Measurements from ENCODE around the gene CNTN5. TPM values are rescaled to one million over a fixed set of nuclear protein-coding genes. Genes with fewer than 3 reads are reported as not detected.

Gene CNTN5
- total RNA-seq, 1 experiment from 2014 or later = 0.17 TPM

DNA sequence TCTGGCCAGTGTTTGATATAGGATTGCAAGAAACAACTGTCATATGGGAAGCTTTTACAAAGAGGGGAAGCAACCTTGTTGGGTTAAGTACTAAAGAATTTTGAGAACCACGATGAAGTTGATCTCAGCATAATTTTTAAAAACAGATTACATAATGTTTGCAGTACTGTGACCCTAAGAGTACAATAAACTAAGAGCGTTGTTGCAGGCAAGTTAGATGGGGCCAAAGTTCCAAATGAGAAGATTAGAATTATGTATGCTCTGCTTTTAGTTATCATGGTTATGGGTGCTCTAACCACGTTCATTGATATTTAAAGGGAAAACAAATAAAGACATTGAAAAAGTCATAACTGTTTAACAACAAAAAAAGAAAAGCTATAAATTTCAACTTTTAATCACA is 177.5 kb downstream of the CNTN5 start:
- DNase-seq = no peak
- Histone ChIP-seq H3K36me3 (replicated peaks; ENCODE audit: control insufficient read depth, insufficient read depth, low read length) (no peaks in the 10 kb centered on the region), H3K4me3 (ENCODE audit: insufficient read depth, low read depth, low read length) (no peak overlapping the region), H3K27me3 (ENCODE audit: control insufficient read depth, insufficient read depth, low read length) (no peaks in the 10 kb centered on the region)

DNA sequence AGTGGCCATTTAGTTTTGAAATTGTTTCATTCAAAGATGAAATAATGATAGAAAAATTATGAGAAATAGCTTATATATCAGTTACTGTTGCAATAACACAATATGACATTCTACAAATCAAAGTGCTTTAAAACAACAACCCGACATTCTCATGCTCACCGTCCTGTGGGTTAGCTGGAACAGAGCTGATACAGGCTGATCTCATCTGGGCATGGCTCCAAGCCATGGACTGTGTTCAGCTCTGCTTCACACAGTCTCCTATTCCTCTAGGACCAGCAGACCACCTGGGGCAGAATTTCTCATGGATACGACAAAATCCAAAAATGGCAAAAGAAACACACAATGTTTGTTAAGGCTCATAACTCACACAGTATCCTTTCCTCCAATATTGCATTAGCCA is 178.6 kb downstream of the CNTN5 start:
- Histone ChIP-seq H3K36me3 (replicated peaks; ENCODE audit: control insufficient read depth, insufficient read depth, low read length) (no peaks in the 10 kb centered on the region), H3K4me3 (ENCODE audit: insufficient read depth, low read depth, low read length) (no peak overlapping the region), H3K27me3 (ENCODE audit: control insufficient read depth, insufficient read depth, low read length) (no peaks in the 10 kb centered on the region)
- no peak for DNase-seq

DNA sequence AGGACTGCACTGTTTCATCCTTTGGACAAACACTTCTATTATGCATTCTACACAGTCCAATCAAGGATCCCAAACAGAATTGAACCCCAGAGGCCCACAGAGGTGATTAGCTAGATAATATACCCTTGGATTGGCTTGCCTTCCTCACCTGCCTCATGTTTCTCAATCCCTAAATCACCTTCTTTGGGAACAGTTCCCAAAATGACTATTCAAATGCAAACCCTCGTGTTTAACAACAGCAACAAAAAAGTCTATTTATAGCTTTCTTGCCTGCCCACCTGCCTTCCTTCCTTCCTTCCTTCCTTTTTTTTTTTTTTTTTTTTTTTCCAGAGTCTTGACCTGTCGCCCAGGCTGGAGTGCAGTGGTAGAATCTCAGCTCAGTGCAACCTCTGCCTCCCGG is 180.0 kb downstream of the CNTN5 start:
- Histone ChIP-seq H3K36me3 (replicated peaks; ENCODE audit: control insufficient read depth, insufficient read depth, low read length) (no peaks in the 10 kb centered on the region), H3K4me3 (ENCODE audit: insufficient read depth, low read depth, low read length) (no peak overlapping the region), H3K27me3 (ENCODE audit: control insufficient read depth, insufficient read depth, low read length) (no peaks in the 10 kb centered on the region)
- DNase-seq = no peak

DNA sequence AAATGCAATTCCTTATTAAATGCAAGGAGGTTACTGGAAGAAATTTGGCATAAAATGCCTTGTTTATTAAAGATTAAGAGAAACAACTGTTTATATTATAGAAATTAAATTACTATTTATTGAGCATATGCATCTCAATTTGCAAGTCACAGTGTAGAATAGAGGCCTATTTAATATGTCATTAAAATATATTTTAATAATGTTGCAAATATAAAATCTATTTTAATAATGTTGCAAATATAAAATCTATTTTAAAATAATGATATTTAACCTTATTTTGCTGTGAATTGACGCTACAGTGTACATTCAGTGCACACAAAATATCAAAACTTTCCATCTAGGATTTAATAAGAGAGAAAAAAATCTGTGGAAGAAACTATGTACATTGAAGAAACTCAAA is 188.1 kb downstream of the CNTN5 start:
- no peaks in the 10 kb centered on the region for H3K27me3 ChIP-seq (ENCODE audit: control insufficient read depth, insufficient read depth, low read length)
- DNase-seq = no peak

DNA sequence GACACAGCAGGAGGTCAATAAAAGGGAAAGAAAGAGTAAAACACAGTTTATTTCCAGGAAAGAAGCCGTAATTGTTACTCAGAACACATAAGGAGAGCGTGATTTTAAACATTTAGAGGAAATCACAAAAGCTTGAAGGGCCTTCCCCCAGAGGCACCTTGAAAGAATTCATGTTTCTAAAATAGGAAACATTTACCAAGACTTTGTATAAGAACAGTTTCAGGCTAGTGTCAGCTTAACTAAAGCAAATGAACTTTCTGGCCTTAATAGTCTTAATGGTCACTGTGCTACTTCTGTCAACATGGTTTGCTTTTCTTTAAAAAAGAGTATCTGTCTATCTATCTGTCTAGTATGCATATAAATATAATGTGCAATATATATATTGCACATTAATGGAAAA is 208.8 kb downstream of the CNTN5 start:
- no peaks in the 10 kb centered on the region for H3K27me3 ChIP-seq (ENCODE audit: control insufficient read depth, insufficient read depth, low read length)
- no peak overlapping the region for H3K4me3 ChIP-seq (ENCODE audit: insufficient read depth, low read depth, low read length)
- no peaks in the 10 kb centered on the region for H3K36me3 ChIP-seq (replicated peaks; ENCODE audit: control insufficient read depth, insufficient read depth, low read length)
- no peak for DNase-seq

More for the DNA sequence above, 188.1 kb downstream of the CNTN5 start:
- Histone ChIP-seq H3K4me3 (ENCODE audit: insufficient read depth, low read depth, low read length) (no peak overlapping the region), H3K36me3 (replicated peaks; ENCODE audit: control insufficient read depth, insufficient read depth, low read length) (no peaks in the 10 kb centered on the region)

DNA sequence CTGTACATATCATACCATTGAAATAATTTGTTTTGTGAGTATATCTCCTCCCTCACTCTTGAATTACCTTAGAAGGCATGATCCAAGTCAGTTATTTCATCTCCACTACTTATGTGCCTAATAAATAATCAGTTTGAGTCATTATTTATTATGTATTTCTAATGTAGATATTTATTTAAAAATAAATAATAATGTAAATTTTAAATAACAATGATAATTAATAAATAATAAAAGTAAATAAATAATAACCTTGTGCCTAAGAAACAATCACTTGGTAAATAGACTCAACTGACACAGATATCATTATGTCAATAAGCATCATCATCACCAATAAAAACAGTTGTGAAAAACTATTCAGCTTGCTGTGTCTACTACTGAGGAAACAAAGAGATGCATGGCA is 213.8 kb downstream of the CNTN5 start:
- Histone ChIP-seq H3K27me3 (ENCODE audit: control insufficient read depth, insufficient read depth, low read length) (no peaks in the 10 kb centered on the region), H3K36me3 (replicated peaks; ENCODE audit: control insufficient read depth, insufficient read depth, low read length) (no peaks in the 10 kb centered on the region), H3K4me3 (ENCODE audit: insufficient read depth, low read depth, low read length) (no peak overlapping the region)
- no peak for DNase-seq

DNA sequence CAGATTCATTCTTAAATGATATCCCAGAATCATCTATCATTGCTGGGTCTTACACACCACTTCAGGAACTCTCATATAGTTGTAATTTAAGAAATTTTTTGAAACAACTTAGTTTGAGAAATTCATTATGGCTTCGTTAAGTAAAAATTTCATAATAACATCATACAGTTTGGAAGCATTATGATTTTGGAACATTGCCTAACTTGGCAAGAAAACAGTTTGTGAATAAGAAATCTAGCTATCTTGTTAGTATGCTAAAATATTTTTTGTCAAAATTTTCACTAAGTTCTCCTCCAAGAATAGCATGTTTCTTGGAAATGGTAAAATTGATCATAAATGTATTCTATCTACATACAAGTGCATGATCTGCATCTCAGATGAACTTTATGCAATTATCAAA is 217.7 kb downstream of the CNTN5 start:
- Histone ChIP-seq H3K27me3 (ENCODE audit: control insufficient read depth, insufficient read depth, low read length) (no peaks in the 10 kb centered on the region), H3K4me3 (ENCODE audit: insufficient read depth, low read depth, low read length) (no peak overlapping the region), H3K36me3 (replicated peaks; ENCODE audit: control insufficient read depth, insufficient read depth, low read length) (no peaks in the 10 kb centered on the region)
- no peak for DNase-seq

DNA sequence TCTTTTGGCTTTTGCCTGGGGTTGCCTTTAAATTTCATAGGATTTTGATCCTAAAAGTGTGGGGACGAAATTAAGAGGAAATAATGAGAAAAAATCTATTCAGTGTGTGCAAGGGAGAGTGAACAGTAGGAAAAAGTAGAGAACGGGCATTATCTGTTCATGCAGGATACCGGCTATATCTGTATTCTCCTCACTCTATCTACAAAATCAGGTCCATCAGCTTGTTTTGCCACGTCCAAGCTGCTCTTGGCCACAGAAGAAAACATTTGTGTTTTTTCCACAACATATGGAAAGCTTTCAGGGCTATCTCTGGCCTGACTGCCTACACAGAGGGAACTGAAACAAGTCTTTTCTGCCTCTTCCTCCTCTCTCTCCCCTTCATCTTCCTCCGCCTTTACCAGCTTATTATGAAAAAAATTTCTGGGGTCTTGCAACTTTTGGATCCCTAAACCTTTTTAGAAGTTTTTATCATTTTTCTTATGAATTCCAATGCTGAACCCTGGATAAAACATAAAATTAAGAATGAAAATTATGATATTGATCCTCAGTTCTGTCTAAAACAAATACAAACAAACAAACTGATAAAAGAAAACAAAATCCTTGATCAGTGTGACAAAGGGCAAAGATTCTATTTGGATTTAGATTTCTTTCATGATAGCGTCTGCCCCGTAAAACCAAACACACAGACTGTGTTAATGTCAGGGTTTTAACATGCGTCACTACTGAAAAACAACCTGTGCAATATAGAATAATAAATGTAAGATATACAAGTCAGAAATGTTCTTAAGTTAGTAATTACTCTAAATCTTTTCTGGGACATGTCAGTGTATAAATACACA is 219.7 kb downstream of the CNTN5 start:
- H3K36me3 ChIP-seq (replicated peaks; ENCODE audit: control insufficient read depth, insufficient read depth, low read length) = no peaks in the 10 kb centered on the region
- DNase-seq = no peak
- no peak overlapping the region for H3K4me3 ChIP-seq (ENCODE audit: insufficient read depth, low read depth, low read length)
- H3K27me3 ChIP-seq (ENCODE audit: control insufficient read depth, insufficient read depth, low read length) = no peaks in the 10 kb centered on the region

DNA sequence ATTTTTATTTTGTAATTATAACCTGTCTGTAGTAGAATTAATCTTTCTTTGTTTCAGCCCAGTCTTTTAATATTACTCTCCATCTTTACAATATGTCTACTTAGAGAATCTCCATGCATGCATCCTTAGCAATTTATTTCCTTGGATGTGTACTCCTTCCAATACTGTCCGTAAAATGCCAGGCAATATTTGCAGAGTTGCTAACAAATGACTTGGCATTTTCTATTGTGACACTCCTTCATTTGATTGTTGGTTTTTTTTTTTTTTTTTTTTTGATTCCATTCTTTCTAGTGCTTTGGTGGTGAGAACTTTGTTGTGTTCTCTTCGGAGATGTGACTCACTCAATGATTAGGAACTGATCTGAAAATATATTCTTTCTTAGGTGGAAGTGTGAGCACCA is 220.3 kb downstream of the CNTN5 start:
- Histone ChIP-seq H3K36me3 (replicated peaks; ENCODE audit: control insufficient read depth, insufficient read depth, low read length) (no peaks in the 10 kb centered on the region), H3K27me3 (ENCODE audit: control insufficient read depth, insufficient read depth, low read length) (no peaks in the 10 kb centered on the region), H3K4me3 (ENCODE audit: insufficient read depth, low read depth, low read length) (no peak overlapping the region)
- no peak for DNase-seq

DNA sequence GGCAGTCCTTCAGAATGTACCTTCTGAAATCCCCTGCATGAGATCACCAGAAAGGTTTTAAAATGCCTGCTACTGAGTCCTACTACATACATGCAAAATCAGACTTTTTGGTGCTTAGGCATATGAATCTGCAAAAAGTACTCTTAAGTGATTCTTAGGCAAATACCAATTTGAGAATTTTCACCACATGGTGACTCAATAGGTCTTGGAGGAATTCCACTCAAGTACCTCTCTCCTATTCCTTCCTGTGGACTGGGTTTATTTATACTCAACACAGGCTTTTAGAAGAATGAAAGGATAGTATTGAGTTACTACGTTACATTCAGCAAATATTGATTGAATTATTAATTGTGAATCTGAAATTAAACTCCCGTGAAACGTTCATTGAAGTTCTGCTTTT is 223.9 kb downstream of the CNTN5 start:
- DNase-seq = no peak
- H3K27me3 ChIP-seq (ENCODE audit: control insufficient read depth, insufficient read depth, low read length) = no peaks in the 10 kb centered on the region
- no peak overlapping the region for H3K4me3 ChIP-seq (ENCODE audit: insufficient read depth, low read depth, low read length)
- no peaks in the 10 kb centered on the region for H3K36me3 ChIP-seq (replicated peaks; ENCODE audit: control insufficient read depth, insufficient read depth, low read length)

DNA sequence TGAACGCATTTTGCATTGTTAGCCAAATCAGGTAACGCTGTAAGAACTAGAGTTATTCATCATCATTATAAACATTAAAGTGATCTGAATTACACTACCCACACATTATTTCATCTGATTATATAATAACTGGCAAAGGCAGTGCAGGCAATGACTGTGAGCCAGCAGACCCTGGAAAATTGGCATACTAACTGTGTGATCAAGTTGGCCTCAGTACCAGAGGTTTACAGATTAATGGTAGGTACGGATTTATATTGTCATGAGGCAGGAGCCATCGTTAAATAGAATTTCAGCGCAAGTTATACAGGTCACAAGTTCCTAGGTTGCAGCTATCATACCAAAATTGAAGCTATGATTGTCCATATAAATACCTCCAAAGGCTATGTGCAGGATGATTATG is 225.4 kb downstream of the CNTN5 start:
- Histone ChIP-seq H3K36me3 (replicated peaks; ENCODE audit: control insufficient read depth, insufficient read depth, low read length) (no peaks in the 10 kb centered on the region), H3K4me3 (ENCODE audit: insufficient read depth, low read depth, low read length) (no peak overlapping the region), H3K27me3 (ENCODE audit: control insufficient read depth, insufficient read depth, low read length) (no peaks in the 10 kb centered on the region)
- no peak for DNase-seq

DNA sequence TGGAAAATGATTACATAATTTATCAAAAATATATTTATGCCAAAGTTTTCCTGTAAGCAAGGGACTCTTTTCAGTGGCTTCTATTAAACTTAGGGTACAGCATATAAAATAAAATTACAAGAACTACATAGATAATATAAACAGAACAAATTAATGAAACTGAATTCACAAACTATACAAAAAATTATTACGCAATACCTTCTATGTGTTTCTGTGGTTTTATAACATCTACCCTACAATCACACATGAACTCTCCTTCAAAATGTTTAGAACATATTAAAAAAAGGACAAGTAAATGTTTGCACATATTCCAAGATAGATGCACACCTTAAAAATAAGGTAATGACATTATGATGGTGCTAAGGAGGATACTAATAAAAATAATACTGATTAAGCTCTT is 235.9 kb downstream of the CNTN5 start:
- no peak overlapping the region for H3K4me3 ChIP-seq (ENCODE audit: insufficient read depth, low read depth, low read length)
- no peaks in the 10 kb centered on the region for H3K36me3 ChIP-seq (replicated peaks; ENCODE audit: control insufficient read depth, insufficient read depth, low read length)
- DNase-seq = no peak
- no peaks in the 10 kb centered on the region for H3K27me3 ChIP-seq (ENCODE audit: control insufficient read depth, insufficient read depth, low read length)

DNA sequence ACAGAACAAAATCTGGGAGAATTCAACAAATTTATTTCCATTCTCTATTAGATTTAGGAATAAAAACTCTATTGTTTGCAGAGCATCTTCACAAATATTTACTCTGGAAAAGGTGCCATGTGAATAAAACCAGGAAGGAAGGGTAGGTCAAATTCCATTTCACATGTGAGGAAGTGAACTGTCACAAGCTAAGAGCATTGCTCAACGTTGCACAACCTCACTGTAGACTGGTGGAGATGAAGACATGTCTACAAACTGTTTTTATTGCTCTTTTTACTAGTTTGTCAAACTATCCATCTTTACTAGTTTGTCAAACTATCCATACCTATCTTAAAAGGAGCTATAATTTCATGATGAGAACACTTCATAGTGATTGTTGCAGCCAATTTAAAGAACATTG is 236.4 kb downstream of the CNTN5 start:
- Histone ChIP-seq H3K4me3 (ENCODE audit: insufficient read depth, low read depth, low read length) (no peak overlapping the region), H3K36me3 (replicated peaks; ENCODE audit: control insufficient read depth, insufficient read depth, low read length) (no peaks in the 10 kb centered on the region), H3K27me3 (ENCODE audit: control insufficient read depth, insufficient read depth, low read length) (no peaks in the 10 kb centered on the region)
- no peak for DNase-seq

DNA sequence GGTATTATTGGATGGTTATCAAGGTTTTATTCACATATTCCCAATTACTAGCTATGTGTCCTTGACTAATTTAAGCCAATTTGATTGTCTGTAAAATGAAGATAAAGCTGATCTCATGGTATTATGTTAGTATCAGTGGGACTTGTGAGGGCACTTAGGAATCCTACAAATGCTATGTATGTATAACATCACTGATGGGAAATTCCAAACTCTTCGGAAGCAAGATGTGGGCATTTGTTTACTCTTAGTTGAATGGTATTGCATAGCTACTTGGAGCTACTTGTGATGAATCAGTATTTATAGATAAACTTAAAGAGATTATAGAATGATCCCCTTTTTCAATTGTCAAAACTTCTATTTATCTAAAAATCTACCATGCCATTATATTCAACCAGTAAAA is 239.9 kb downstream of the CNTN5 start:
- Histone ChIP-seq H3K27me3 (ENCODE audit: control insufficient read depth, insufficient read depth, low read length) (no peaks in the 10 kb centered on the region), H3K4me3 (ENCODE audit: insufficient read depth, low read depth, low read length) (no peak overlapping the region), H3K36me3 (replicated peaks; ENCODE audit: control insufficient read depth, insufficient read depth, low read length) (no peaks in the 10 kb centered on the region)
- DNase-seq = no peak

DNA sequence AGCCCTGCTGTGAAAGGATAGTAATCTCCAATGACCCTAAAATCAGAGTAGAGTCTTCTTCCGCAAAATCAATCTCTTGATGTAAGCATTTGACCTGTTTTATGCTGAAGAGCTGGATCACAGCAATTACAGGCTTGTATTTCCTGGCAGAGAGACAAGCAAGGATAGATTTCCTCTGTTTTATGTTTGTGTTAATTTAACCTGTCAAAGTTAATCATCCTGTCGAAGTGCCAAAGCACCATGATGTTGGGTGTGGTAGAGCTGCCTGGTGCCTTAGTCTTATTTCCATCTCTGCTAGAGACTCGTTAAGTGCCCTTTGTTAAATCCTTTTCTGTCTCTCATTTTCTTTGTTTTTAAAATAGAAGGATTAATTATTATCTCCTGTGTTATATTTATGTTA is 248.1 kb downstream of the CNTN5 start:
- Histone ChIP-seq H3K36me3 (replicated peaks; ENCODE audit: control insufficient read depth, insufficient read depth, low read length) (no peaks in the 10 kb centered on the region), H3K4me3 (ENCODE audit: insufficient read depth, low read depth, low read length) (no peak overlapping the region), H3K27me3 (ENCODE audit: control insufficient read depth, insufficient read depth, low read length) (no peaks in the 10 kb centered on the region)
- no peak for DNase-seq

DNA sequence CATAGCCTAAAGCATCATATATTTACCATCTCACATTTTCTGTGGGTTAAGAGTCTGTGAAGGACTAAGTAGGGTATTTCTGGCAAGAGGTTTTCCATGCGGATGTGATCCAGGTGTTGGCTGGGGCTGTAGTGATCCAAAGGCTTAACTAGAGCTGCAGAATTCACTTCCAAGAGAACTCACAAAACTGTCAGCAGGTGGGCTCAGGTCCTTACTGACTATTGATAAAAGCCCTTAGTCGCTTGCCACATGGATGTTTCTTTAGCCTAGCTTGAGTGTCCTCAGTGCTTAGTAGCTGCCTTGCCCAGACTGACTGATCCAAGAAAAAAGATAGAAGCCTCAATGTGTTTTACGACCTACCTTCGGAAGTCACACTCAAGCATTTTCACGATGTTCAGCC is 250.8 kb downstream of the CNTN5 start:
- H3K36me3 ChIP-seq (replicated peaks; ENCODE audit: control insufficient read depth, insufficient read depth, low read length) = no peaks in the 10 kb centered on the region
- H3K27me3 ChIP-seq (ENCODE audit: control insufficient read depth, insufficient read depth, low read length) = no peaks in the 10 kb centered on the region

More for the DNA sequence above, 250.8 kb downstream of the CNTN5 start:
- no peak overlapping the region for H3K4me3 ChIP-seq (ENCODE audit: insufficient read depth, low read depth, low read length)
- DNase-seq = no peak
